Amygdala (tissue), 56 donors: ENCODE results near the gene BCAM.
"Not testable (repeated sequence)": the region's sequence is repeated elsewhere in the genome, so short reads cannot be mapped to it uniquely, and the experiment has no call there.

Source experiments
- DNase-seq, 56 donors: peaks; one replicate each; lab custom pipeline; 2025; lab: John Stamatoyannopoulos, UW

The BCAM gene

DNA sequence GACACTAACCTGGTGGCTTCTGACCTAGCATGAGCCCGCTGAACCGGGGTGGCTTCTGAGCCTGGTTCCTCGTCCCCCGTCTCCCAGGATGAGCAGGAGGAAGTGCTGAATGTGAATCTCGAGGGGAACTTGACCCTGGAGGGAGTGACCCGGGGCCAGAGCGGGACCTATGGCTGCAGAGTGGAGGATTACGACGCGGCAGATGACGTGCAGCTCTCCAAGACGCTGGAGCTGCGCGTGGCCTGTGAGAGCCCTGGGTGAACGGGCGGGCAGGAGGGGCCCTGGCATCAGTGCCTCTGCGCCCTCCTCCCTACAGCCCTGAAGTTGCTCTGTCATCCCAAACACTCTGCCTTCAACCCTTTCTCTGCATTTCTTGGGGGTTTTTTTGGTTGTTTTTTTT is 5.6 kb downstream of the BCAM start:
- no peak for DNase-seq

DNA sequence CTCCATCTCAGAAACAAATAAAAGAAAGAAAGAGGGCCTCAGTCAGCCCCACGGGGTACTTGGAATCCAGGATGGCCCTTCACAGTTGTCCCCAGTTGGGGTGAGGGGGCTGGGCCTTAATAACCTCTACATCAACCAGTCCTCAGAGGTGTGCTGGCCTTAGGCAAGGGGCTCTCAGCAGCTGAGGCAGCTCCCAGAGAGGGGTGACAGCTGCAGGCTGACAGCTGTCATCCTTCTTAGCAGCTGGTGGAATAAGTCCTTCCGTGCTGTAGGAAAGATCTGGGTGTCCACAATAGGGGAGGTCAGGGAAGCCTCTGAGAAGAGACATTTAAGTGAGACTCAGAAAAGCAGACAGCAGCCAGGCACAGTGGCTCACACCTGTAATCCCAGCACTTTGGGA is 7.4 kb downstream of the BCAM start:
- no peak for DNase-seq

DNA sequence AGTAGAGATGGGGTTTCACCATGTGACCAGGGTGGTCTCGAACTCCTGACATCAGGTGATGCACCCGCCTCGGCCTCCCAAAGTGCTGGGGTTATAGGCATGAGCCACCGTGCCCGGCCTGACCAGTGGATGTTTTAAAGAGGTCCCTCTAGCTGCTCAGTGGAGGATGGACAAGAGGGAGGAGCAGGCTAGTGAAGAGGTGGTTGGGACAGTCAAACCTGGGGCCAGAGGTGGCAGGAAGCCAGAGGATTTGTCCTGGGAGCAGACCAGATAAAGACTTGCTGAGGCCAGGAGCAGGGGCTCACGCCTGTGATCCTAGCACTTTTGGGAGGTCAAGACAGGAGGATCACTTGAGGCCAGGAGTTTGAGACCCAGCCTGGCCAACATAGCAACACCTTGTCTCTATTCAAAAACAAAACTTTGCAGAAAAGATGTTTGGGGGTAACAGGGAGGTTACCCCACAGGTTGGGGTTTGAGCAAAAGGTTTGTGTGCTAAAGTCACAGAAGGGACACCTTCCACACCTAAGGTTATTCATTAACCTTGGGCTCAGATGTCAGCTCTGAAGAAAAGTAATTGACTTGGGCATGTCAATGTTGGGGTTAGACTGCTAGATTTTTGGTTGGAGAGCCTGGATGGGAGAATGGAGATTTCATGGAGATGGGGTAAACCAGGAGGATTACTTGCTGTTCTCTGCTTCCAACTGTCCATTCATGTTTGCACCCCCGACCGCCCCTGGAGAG is 9.0 kb downstream of the BCAM start:
- no peak for DNase-seq

DNA sequence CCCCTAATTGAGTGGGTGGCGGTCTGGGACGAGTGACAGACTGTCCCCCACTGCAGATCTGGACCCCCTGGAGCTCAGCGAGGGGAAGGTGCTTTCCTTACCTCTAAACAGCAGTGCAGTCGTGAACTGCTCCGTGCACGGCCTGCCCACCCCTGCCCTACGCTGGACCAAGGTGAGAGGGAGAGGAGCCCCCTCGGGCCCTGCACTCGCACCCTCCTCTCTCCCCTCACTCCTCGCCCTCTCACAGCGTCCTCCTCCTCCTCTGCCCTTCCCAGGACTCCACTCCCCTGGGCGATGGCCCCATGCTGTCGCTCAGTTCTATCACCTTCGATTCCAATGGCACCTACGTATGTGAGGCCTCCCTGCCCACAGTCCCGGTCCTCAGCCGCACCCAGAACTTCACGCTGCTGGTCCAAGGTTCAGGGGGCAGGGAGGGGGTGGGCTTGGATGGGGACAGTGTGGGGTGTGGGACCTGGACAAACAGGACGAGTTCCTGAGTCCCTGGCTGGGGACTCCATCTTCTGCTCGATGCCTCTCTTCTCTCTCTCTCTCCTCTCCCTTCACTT is 9.6 kb downstream of the BCAM start:
- DNase-seq: no peak

DNA sequence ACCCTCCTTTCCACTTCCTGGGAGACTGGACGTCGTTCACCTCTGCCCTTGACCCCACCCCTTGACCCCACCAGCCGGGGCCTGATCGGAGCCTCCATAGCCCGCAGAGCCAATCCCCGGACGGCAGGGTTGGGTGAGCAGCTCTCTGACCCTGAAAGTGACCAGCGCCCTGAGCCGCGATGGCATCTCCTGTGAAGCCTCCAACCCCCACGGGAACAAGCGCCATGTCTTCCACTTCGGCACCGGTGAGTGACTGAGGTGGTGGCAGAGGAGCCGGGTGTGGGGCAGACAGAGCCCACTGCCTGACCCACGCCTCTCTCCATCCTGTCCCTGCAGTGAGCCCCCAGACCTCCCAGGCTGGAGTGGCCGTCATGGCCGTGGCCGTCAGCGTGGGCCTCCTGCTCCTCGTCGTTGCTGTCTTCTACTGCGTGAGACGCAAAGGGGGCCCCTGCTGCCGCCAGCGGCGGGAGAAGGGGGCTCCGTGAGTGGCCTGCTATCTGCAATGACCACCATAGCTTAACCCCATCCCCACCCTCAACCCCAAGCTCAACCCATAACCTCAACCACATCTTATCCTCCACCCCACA is 10.4 kb downstream of the BCAM start:
- no peak for DNase-seq

DNA sequence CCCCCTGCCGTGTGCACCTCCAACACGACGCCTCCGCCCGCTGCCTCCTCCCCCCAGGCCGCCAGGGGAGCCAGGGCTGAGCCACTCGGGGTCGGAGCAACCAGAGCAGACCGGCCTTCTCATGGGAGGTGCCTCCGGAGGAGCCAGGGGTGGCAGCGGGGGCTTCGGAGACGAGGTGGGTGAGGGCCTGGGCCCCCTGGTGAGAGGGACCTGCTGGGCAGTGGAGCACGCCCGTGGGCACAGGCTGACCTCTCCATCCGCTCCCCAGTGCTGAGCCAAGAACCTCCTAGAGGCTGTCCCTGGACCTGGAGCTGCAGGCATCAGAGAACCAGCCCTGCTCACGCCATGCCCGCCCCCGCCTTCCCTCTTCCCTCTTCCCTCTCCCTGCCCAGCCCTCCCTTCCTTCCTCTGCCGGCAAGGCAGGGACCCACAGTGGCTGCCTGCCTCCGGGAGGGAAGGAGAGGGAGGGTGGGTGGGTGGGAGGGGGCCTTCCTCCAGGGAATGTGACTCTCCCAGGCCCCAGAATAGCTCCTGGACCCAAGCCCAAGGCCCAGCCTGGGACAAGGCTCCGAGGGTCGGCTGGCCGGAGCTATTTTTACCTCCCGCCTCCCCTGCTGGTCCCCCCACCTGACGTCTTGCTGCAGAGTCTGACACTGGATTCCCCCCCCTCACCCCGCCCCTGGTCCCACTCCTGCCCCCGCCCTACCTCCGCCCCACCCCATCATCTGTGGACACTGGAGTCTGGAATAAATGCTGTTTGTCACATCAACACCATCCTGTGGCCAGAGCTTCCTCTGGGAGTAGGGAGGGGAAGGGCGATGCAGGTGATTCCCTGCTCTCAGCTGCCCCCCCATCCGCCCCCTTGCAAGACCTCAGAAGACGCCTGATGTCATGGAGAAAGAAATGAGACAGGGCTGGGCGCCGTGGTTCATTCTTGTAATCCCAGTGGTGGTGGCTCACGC is 12.0 kb downstream of the BCAM start:
- peak in 1 of 56 donors; percentile 50 for DNase-seq

DNA sequence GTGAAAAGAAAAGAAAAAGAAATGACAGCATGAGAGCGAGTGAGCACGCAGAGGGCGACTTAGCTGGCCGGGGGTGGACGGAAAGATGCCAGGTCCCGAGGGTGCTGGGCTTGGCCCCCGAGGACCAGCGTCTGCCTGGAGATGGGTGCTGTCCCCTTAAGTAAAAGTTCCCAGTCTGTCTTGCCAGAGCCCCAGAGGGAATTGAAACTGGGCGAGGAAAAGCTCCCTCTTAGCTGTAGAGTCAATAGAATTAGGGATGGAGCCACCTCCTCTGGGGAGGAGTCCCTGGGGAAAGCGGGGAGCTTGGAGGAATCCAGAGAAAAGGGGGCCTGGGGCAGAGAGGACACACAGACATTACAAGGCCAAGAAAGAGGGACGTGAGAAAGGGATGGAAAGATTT is 13.3 kb downstream of the BCAM start:
- no peak for DNase-seq

DNA sequence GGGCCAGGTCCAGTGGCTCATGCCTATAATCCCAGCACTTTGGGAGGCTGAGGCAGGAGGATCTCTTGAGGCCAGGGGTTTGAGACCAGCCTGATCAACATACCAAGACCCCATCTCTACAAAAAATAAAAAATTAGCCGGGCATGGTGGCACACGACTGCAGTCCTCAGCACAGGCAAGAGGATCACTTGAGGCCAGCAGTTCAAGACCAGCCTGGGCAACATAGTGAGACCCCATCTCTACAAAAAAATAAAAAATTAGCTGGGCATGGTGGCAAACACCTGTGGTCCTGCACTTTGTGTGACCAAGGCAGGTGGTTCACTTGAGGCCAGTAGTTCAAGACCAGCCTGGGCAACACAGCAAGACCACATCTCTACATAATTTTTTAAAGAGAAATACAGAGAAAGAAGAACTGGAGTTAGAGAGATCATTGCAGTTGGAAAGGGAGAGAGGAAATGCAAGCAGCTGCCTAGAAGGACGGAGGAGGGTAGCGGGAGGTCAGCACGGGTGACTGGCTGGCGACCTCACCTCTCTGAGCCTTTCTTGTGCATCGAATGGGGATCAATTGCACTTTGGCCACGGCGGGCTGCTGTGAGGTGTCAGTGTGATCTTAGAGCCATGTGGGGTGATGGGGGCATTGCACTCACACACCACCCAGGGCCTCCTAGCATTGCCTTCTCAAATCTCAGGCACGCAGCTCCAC is 13.9 kb downstream of the BCAM start:
- no peak for DNase-seq

DNA sequence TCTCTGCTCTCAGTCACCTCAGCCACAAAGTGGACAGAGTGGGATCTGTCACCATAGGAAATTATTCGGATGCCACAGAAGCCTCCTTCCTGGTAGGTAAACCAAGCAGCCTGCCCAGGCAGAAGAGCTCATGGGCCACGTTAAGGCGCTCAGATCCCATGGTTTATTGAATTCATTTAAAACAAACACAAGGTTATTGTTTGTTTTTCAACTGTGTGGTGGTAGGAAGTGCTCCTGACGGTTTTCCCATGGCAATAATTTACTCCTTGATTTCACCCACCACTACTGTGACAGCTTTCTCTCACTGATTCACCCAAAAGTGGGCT is 14.4 kb downstream of the BCAM start:
- DNase-seq: no peak

DNA sequence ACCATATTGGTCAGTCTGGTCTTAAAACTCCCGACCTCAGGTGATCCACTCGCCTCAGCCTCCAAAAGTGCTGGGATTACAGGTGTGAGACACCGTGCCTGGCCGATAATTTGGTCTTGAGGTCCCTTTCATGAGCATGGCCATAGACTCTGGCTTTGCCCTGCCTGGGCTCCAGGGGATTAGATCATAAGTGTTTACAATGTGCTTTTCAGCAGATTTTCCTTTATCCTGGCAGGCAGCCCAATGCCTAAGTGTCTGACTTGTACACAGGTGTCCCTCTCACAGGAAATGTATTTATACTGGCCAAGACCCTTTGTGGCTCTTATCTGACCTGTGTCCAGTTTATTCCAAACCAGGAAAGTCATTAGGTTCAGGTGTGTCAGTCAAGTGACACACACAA is 15.9 kb downstream of the BCAM start:
- DNase-seq: no peak

DNA sequence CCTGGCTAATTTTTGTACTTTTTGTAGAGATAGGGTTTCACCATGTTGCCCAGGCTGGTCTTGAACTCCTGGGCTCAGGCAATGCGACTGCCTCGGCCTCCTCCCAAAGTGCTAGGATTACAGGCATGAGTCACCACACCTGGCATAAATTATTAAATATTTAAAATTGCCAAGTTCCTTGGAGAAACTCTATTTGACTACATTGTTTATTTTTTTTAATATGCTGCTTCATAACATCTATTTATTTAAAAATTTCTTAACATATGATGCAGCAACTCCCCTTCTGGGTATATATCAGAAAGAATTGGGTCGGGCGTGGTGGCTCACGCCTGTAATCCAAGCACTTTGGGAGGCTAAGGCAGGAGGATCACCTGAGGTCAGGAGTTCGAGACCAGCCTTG is 24.0 kb downstream of the BCAM start:
- DNase-seq: not testable (repeated sequence)

DNA sequence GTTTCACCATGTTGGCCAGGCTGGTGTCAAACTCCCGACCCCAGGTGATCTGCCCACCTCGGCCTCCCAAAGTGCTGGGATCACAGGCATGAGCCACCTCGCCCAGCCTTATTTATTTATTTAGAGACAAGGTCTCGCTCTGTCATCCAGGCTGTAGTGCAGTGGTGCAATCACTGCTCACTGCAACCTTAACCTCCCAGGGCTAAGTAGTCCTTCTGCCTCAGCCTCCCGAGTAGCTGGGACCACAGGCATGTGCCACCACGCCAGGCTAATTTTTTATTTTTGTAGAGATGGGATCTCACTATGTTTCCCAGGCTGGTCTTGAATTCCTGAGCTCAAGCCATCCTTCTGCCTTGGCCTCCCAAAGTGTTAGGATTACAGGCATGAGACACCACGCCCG is 25.5 kb downstream of the BCAM start:
- DNase-seq: not testable (repeated sequence)

DNA sequence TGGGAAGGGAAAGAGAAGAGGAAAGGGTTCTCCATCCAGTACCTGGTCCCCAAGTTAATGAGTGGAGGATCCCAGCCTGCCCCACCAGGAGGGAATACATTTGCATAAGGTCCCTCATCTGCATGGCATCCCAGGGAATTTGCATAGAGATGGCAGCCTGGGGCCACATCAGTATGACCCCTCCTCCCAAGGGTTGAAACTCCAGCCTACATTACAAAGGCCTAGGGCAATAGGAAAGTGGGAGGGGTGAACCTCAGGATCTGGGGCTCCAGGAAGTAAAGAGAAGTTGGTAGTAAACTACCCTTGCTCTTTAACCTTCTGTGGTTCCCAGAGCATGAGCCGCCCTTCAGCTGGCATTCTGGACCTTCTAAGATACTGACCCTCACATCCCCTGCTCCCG is 30.4 kb downstream of the BCAM start:
- DNase-seq: no peak

DNA sequence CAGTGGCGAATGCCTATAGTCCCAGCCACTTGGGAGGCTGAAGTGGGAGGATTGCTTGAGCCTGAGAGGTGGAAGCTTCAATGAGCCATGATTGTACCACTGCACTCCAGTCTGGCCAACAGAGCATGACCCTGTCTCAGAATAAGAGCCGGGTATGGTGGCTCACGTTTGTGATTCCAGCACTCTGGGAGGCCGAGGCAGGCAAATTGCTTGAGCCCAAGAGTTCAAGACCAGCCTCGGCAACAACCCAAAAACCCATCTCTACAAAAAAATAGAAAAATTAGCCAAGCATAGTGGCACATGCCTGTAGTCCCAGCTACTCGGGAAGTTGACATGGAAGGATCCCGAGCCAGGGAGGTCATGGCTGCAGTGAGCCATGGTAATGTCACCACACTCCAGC is 31.9 kb downstream of the BCAM start:
- no peak for DNase-seq

DNA sequence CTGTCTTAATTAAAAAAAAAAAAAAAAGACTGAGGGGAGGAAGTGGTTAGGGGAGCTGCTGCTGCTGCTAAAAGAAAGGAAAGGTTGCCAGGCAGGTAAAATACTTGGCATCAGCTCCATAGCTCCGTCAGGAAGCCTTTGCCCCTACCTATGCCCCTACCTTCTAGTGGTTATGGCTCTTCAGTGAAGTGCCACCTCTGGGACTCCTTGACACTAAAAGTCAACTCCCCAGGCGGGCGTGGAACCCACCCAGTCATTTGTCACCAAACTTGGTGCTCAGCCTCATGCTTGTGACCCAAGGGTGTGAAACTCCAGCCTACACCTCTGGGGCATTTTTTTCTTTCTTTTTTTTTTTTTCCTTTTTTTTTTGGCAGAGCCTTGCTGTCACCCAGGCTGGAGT is 32.3 kb downstream of the BCAM start:
- DNase-seq: no peak

DNA sequence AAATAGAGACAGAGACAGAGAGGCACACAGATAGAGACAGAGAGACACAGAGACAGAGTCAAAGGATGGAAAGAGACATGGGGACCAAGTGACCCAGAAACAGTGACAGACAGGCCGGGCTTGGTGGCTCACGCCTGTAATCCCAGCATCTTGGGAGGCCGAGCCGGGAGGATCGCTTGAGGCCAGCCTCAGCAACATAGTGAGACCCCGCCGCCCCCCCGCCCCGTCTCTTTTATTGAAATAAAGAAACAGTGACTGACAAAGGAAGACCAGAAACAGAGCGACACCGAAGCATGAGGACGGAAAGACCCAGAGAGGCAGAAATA is 36.3 kb downstream of the BCAM start:
- DNase-seq: peak in 1 of 56 donors; percentile 13

DNA sequence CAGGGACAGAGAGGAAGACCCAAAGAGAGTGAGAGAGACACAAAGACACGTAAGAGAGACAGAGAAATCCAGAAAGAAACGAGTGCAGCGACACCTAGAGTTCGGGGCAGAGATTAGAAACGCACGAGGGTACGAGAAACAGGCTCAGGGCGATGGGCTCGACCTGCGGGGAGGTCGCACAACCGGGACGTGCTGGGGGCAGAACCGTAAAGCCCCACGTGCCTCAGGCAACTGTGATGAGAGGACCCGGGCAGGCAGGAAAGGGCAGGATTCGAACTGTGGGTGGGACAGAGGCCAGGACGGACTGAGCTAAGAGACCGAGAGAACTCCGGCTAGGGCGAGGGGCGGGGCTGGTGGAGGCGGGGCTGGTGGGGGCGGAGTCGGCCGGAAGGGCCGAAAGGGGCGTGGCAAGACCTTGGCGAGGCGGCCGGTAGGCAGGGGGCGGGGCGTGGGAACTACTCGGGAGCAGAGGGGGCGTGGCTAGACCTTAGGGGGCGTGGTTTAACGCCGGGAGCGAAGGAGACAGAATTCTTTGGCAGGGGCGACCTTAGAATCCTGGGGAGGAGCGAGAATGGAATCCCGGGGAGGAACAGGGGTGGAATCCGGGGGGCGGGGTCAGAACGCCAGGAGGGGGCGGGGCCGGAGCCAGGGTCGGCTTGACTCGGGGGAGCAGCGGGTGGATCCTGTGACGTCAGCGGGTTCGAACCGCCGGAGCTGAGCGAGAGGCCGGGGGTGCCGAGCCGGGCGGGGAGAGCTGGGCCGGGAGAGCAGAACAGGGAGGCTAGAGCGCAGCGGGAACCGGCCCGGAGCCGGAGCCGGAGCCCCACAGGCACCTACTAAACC is 36.9 kb downstream of the BCAM start, which contains the start of gene NECTIN2:
Gene NECTIN2 (plus strand): TSS at position 686 of the 843 bp plus-strand sequence. CDS start 229 bp downstream, outside the sequence.
- peak in 55 of 56 donors; percentile 19 to 95 (median 84) for DNase-seq

DNA sequence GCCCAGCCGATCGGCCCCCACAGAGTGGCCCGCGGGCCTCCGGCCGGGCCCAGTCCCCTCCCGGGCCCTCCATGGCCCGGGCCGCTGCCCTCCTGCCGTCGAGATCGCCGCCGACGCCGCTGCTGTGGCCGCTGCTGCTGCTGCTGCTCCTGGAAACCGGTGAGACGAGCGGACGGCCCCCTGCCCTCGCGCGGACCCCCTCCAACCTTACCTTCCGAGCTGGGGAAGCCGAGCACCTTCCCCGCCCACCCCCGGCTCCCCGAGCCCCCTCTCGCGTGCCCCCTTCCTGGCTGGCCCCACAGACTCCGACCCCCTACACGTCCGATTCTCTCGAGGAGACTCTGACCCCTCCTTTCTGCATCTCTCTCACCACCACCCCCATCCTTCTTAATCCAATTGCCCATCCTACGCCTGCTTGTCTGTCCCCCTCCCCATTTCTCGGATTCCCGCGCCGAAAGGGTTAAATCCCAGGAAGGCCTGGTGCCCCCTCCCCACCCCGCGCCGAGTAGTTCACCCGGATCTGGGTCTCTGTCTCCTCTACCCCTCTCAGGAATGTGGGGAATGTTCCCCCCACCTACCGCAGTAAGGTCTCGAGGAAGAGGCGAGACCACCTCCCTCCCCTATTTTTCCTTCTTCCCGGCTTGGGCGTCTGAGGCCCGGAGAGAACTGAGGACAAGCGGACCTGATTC is 37.7 kb downstream of the BCAM start:
- no peak for DNase-seq
